H1 (cell line): ENCODE data around the gene EPB41L4A. TPM values are rescaled to one million over a fixed set of nuclear protein-coding genes. Genes with fewer than 3 reads are reported as not detected.

ENCODE experiments used
- CTCF ChIA-PET: fragments of 300-600 bp; sonication (Branson Sonifier 250); formaldehyde crosslinking; loops from one replicate; lab custom pipeline; 2021; ENCODE audit not compliant: partially characterized antibody; lab: Charles Lee
- POLR2A ChIA-PET: fragments of 300-600 bp; sonication (Branson Sonifier 250); formaldehyde crosslinking; loops from one replicate; lab custom pipeline; 2021; ENCODE audit warnings: inconsistent platforms; ENCODE audit not compliant: partially characterized antibody; lab: Charles Lee
- DNase-seq, 2 experiments: peaks; one replicate each; pipeline versions ENCODE4 v3.0.0 to v3.0.0-alpha.2; 2010 to 2022; ENCODE audit warnings: low spot score in 2 of 2, low read depth in 1 of 2, mixed read lengths in 1 of 2
- FAIRE-seq: peaks from 2 replicates; lab custom pipeline; 2011; peaks lifted over from hg19 to GRCh38; lab: Jason Lieb, UNC
- H2AFZ ChIP-seq: 2 replicates; pipeline ENCODE4 v1.8.1; 2012; ENCODE audit warnings: low read length, inconsistent platforms
- H2AK5ac ChIP-seq: 2 replicates; pipeline ENCODE4 v1.6.1; 2013; ENCODE audit warnings: low read depth, low read length
- H2BK120ac ChIP-seq: replicated peaks from 2 replicates; pipeline ENCODE3; 2013; ENCODE audit warnings: low read depth, low read length, inconsistent platforms
- H2BK12ac ChIP-seq: 2 replicates; pipeline ENCODE4 v1.6.1; 2013; ENCODE audit warnings: low read depth, low read length
- H2BK15ac ChIP-seq: 2 replicates; pipeline ENCODE4 v1.6.1; 2013; ENCODE audit warnings: low read length
- H2BK20ac ChIP-seq: 2 replicates; pipeline ENCODE4 v1.6.1; 2013; ENCODE audit warnings: low read length
- H2BK5ac ChIP-seq: 2 replicates; pipeline ENCODE4 v1.6.1; 2013; ENCODE audit warnings: low read depth, low read length
- H3K14ac ChIP-seq: 2 replicates; pipeline ENCODE4 v1.6.1; 2013; ENCODE audit warnings: inconsistent platforms; ENCODE audit not compliant: insufficient read length
- H3K18ac ChIP-seq: 2 replicates; pipeline ENCODE4 v1.6.1; 2013; ENCODE audit warnings: low read length; ENCODE audit errors: extremely low read depth
- H3K23ac ChIP-seq: 2 replicates; pipeline ENCODE4 v1.6.1; 2013; ENCODE audit warnings: inconsistent platforms; ENCODE audit not compliant: insufficient read length
- H3K23me2 ChIP-seq: 2 replicates; pipeline ENCODE4 v1.6.1; 2013; ENCODE audit warnings: low read depth, low read length
- H3K27ac ChIP-seq: 2 replicates; pipeline ENCODE4 v1.6.1; 2011; ENCODE audit warnings: low read depth, low read length, inconsistent platforms
- H3K27me3 ChIP-seq, 4 experiments: replicated peaks in 1 of 4; 1 replicate in 1 of 4; 2 replicates in 3 of 4; pipeline versions ENCODE4 v1.6.1 to v1.8.1; 2011 to 2013; ENCODE audit warnings: low read length in 3 of 4, mild to moderate bottlenecking in 3 of 4, inconsistent platforms in 2 of 4, mixed read lengths in 2 of 4, moderate library complexity in 1 of 4; ENCODE audit not compliant: control insufficient read depth in 3 of 4, insufficient read depth in 3 of 4; ENCODE audit errors: extremely low read depth in 1 of 4
- H3K36me3 ChIP-seq, 4 experiments: 2 replicates each; pipeline versions ENCODE4 v1.6.1 to v1.8.1; 2011 to 2013; ENCODE audit warnings: mild to moderate bottlenecking in 4 of 4, low read length in 3 of 4, moderate library complexity in 2 of 4, control low read depth in 1 of 4, inconsistent platforms in 1 of 4; ENCODE audit not compliant: insufficient read depth in 4 of 4, control insufficient read depth in 2 of 4
- H3K4ac ChIP-seq: replicated peaks from 2 replicates; pipeline ENCODE3; 2013; ENCODE audit warnings: low read length, low read depth, mixed read lengths, inconsistent platforms; ENCODE audit not compliant: insufficient read length
- H3K4me1 ChIP-seq, 4 experiments: replicated peaks in 1 of 4; 1 replicate in 1 of 4; 2 replicates in 3 of 4; pipeline versions ENCODE4 v1.6.1 to v1.8.1; 2011 to 2013; ENCODE audit warnings: low read length in 3 of 4, inconsistent platforms in 2 of 4, mixed read lengths in 1 of 4; ENCODE audit not compliant: insufficient read depth in 4 of 4, control insufficient read depth in 3 of 4
- H3K4me2 ChIP-seq, 2 experiments: 2 replicates each; pipeline versions ENCODE4 v1.6.1 to v1.8.1; 2011 to 2013; ENCODE audit warnings: low read depth in 2 of 2, low read length in 2 of 2, control low read depth in 1 of 2, inconsistent platforms in 1 of 2, mild to moderate bottlenecking in 1 of 2; ENCODE audit not compliant: insufficient read depth in 1 of 2
- H3K4me3 ChIP-seq, 4 experiments: fragments of 200-600, 300-600 bp in 1 of 4; sonication (generic), shearing (Covaris generic), sonication (Bioruptor Twin) in 1 of 4; 2 replicates each; pipeline versions ENCODE4 v1.5.1 to v1.8.1; 2011 to 2016; ENCODE audit warnings: low read length in 4 of 4, low read depth in 3 of 4, control low read depth in 2 of 4, inconsistent platforms in 2 of 4, mild to moderate bottlenecking in 2 of 4, mixed read lengths in 1 of 4, moderate library complexity in 1 of 4; ENCODE audit not compliant: insufficient read depth in 2 of 4; ENCODE audit errors: extremely low read depth in 1 of 4
- H3K56ac ChIP-seq: replicated peaks from 2 replicates; pipeline ENCODE3; 2013; ENCODE audit warnings: low read depth, mild to moderate bottlenecking, mixed read lengths, low read length, inconsistent platforms; ENCODE audit not compliant: insufficient read length
- H3K79me1 ChIP-seq: 2 replicates; pipeline ENCODE4 v1.6.1; 2013; ENCODE audit warnings: low read depth, low read length, control low read depth
- H3K79me2 ChIP-seq, 2 experiments: 2 replicates each; pipeline versions ENCODE4 v1.6.1 to v1.8.1; 2012 to 2013; ENCODE audit warnings: low read length in 2 of 2, mild to moderate bottlenecking in 2 of 2, inconsistent platforms in 1 of 2; ENCODE audit not compliant: insufficient read depth in 2 of 2, control insufficient read depth in 1 of 2
- H3K9ac ChIP-seq, 4 experiments: replicated peaks in 1 of 4; 1 replicate in 1 of 4; 2 replicates in 3 of 4; pipeline versions ENCODE4 v1.6.1 to v1.8.1; 2011 to 2013; ENCODE audit warnings: low read depth in 3 of 4, low read length in 3 of 4, control low read depth in 2 of 4, mild to moderate bottlenecking in 2 of 4, moderate library complexity in 2 of 4, inconsistent platforms in 1 of 4; ENCODE audit errors: extremely low read depth in 1 of 4
- H3K9me3 ChIP-seq, 2 experiments: 2 replicates each; pipeline versions ENCODE4 v1.6.1 to v1.8.1; 2012 to 2013; ENCODE audit warnings: mild to moderate bottlenecking in 2 of 2, moderate library complexity in 2 of 2, control low read depth in 1 of 2, inconsistent platforms in 1 of 2, low read depth in 1 of 2, low read length in 1 of 2, mixed read lengths in 1 of 2; ENCODE audit not compliant: insufficient read depth in 2 of 2
- H4K20me1 ChIP-seq, 2 experiments: replicated peaks in 1 of 2; 2 replicates each; pipeline versions ENCODE3 to v1.8.1; 2011 to 2013; ENCODE audit warnings: inconsistent platforms in 2 of 2, low read length in 2 of 2, mild to moderate bottlenecking in 1 of 2; ENCODE audit not compliant: insufficient read depth in 2 of 2, control insufficient read depth in 1 of 2
- H4K5ac ChIP-seq: 2 replicates; pipeline ENCODE4 v1.6.1; 2013; ENCODE audit warnings: low read length, low read depth, mixed read lengths, inconsistent platforms; ENCODE audit not compliant: insufficient read length
- H4K8ac ChIP-seq: 2 replicates; pipeline ENCODE4 v1.8.0; 2013; ENCODE audit warnings: mild to moderate bottlenecking, moderate library complexity, low read length, inconsistent platforms; ENCODE audit not compliant: insufficient read depth; ENCODE audit errors: extremely low read depth
- H4K91ac ChIP-seq: replicated peaks from 2 replicates; pipeline ENCODE3; 2013; ENCODE audit warnings: low read length, mixed read lengths, inconsistent platforms; ENCODE audit not compliant: insufficient read length
- CTBP2 ChIP-seq: IDR thresholded peaks from 2 replicates; pipeline ENCODE4 v1.7.0; 2011; ENCODE audit warnings: borderline replicate concordance, mild to moderate bottlenecking, moderate library complexity, mixed read lengths, low read length; ENCODE audit not compliant: insufficient read depth, insufficient read length
- EZH2 ChIP-seq: fragments of 200-600 bp; sonication (generic); IDR thresholded peaks from 2 replicates; pipeline ENCODE4 v1.7.1; 2012; ENCODE audit warnings: low read depth, mild to moderate bottlenecking, moderate library complexity, low read length, inconsistent platforms; ENCODE audit not compliant: severe bottlenecking
- GABPA ChIP-seq: IDR thresholded peaks from 2 replicates; pipeline ENCODE4 v1.6.1; 2011; ENCODE audit warnings: mild to moderate bottlenecking, low read length, moderate library complexity, borderline replicate concordance; ENCODE audit not compliant: insufficient read depth
- NANOG ChIP-seq: IDR thresholded peaks from 2 replicates; pipeline ENCODE4 v1.6.1; 2011; ENCODE audit warnings: low read length, low read depth, mild to moderate bottlenecking, inconsistent platforms; ENCODE audit not compliant: insufficient read depth, poor library complexity, severe bottlenecking
- POLR2AphosphoS5 ChIP-seq: IDR thresholded peaks from 2 replicates; pipeline ENCODE4 v1.6.1; 2011; ENCODE audit warnings: low read depth, low read length
- SRF ChIP-seq: IDR thresholded peaks from 2 replicates; pipeline ENCODE4 v1.6.1; 2011; ENCODE audit warnings: mild to moderate bottlenecking, low read depth, low read length, moderate library complexity
- WGBS, 2 experiments: shearing (Covaris generic) in 1 of 2; methylation state at CpG; one replicate each; pipeline versions ENCODE4 v1.1.6 to v1.1.7; 2013 to 2015; ENCODE audit warnings: low lambda C conversion rate in 2 of 2, mixed read lengths in 2 of 2, inconsistent platforms in 1 of 2, low coverage in 1 of 2, missing lambda C conversion rate in 1 of 2; ENCODE audit not compliant: insufficient replicate concordance in 2 of 2, insufficient coverage in 1 of 2, insufficient read length in 1 of 2; ENCODE audit errors: extremely low coverage in 1 of 2, missing lambda C conversion rate in 1 of 2; 5-methylcytosine and 5-hydroxymethylcytosine counted together
- polyA plus RNA-seq, 7 experiments: library from polyadenylated mRNA; depleted of rRNA in 3 of 7; stranded (reverse) in 5 of 7; unstranded in 2 of 7; fragments of >200 nt in 5 of 7; fragments of 200-250 nt in 2 of 7; gene quantifications; 1 replicate in 5 of 7; 2 replicates in 1 of 7; 4 replicates in 1 of 7; pipeline versions ENCODE4 v1.2.1 to v1.2.3, GENCODE V29; 2011 to 2013; ENCODE audit warnings: missing spikeins in 2 of 7, mixed read lengths in 2 of 7
- total RNA-seq: library from RNA; stranded (reverse); fragmentation: NEBNext Ultra II Directional; extraction: Animal tissue kit (Norgen Biotek cat#: 25700); gene quantifications from 2 replicates; pipeline ENCODE4 v1.2.1, GENCODE V29; 2021

Gene EPB41L4A
- total and polyA plus RNA-seq, 2 of the 8 experiments (the other 6 are each of a cell fraction or from before 2014, with no cell fraction given) = 1.6 to 4.6 TPM

GRCh38 chr5:112253478-112254250, 165.4 kb downstream of the EPB41L4A start:
- H3K79me2 ChIP-seq = no peaks in the 10 kb centered on the region
- no peak for FAIRE-seq
- no peak overlapping the region for H2BK15ac ChIP-seq
- no peak overlapping the region for H3K18ac ChIP-seq
- H3K9me3 ChIP-seq = no peaks in the 10 kb centered on the region
- H3K36me3 ChIP-seq = no peaks in the 10 kb centered on the region
- ChIA-PET POLR2A (no interaction called here), CTCF (interaction anchor here (0.7 kb wide), 1 partner anchor 7 kb away, joined by 4 read pairs; no protein-coding TSS in a partner anchor)
- TF ChIP-seq EZH2 (no peak), SRF (no peak), GABPA (no peak), POLR2AphosphoS5 (no peak), CTBP2 (no peak), NANOG (no peak)
- no peak overlapping the region for H3K9ac ChIP-seq
- peaks cover 0 to 7% (median 3%) of the 10 kb centered on the region in 4 experiments; a peak in 4 of 7 replicates for H3K4me1 ChIP-seq
- no peaks in the 10 kb centered on the region for H3K27me3 ChIP-seq
- H3K4ac ChIP-seq = no peak overlapping the region
- H3K56ac ChIP-seq = no peak overlapping the region
- no peak overlapping the region for H2AK5ac ChIP-seq
- H3K23me2 ChIP-seq = no peaks in the 10 kb centered on the region
- no peaks in the 10 kb centered on the region for H4K20me1 ChIP-seq
- WGBS, 2 experiments = 78% methylated on average over 9 of the region's 9 CpGs; no CpG with 5 or more reads in 1 of the 2 experiments
- no peaks in the 10 kb centered on the region for H3K79me1 ChIP-seq
- no peak overlapping the region for H4K8ac ChIP-seq
- H2BK20ac ChIP-seq = no peak overlapping the region
- H3K14ac ChIP-seq = no peak overlapping the region
- no peak for DNase-seq
- no peak overlapping the region for H4K5ac ChIP-seq
- H2BK5ac ChIP-seq = no peak overlapping the region
- H2AFZ ChIP-seq = no peak overlapping the region
- no peak overlapping the region for H4K91ac ChIP-seq
- H3K27ac ChIP-seq = no peak overlapping the region
- H3K4me2 ChIP-seq = no peak overlapping the region
- H2BK12ac ChIP-seq = no peak overlapping the region
- H2BK120ac ChIP-seq = no peak overlapping the region
- no peak overlapping the region for H3K23ac ChIP-seq
- H3K4me3 ChIP-seq = no peak overlapping the region
